PC-9 (cell line): ENCODE results near the gene CCR9. TPM values are rescaled to one million over a fixed set of nuclear protein-coding genes. Genes with fewer than 3 reads are reported as not detected.

ENCODE experiments used
- BruUV-seq: library from RNA; stranded (reverse); fragments of 400-500 nt; replicated peaks from 2 replicates; lab custom pipeline; 2021; lab: Mats Ljungman, UMichigan
- CTCF ChIA-PET: fragments of 300-600 bp; sonication (Branson Sonifier 250); formaldehyde crosslinking; loops from one replicate; lab custom pipeline; 2022; ENCODE audit warnings: antibody characterized with exemption; lab: Charles Lee
- POLR2A ChIA-PET: fragments of 300-600 bp; sonication (Branson Sonifier 250); formaldehyde crosslinking; loops from one replicate; lab custom pipeline; 2022; ENCODE audit warnings: antibody characterized with exemption; ENCODE audit not compliant: unreplicated experiment; lab: Charles Lee
- DNase-seq, 2 experiments: peaks; one replicate each; pipeline versions ENCODE4 v3.0.0 to v3.0.0-alpha.2; 2015 to 2022; ENCODE audit warnings: mixed read lengths in 1 of 2
- H2AFZ ChIP-seq: fragments of 200-600 bp; sonication (generic); 2 replicates; pipeline ENCODE4 v1.8.1; 2017; ENCODE audit warnings: antibody characterized with exemption
- H3F3A ChIP-seq: fragments of 200-600 bp; sonication (generic); 2 replicates; pipeline ENCODE4 v1.8.1; 2017; ENCODE audit warnings: antibody characterized with exemption, mild to moderate bottlenecking, low read depth; ENCODE audit not compliant: insufficient read depth
- H3K27ac ChIP-seq: fragments of 200-600 bp; sonication (generic); 2 replicates; pipeline ENCODE4 v1.6.1; 2016; ENCODE audit warnings: mixed run types
- H3K27me3 ChIP-seq: fragments of 200-600 bp; sonication (generic); 2 replicates; pipeline ENCODE4 v1.6.1; 2016; ENCODE audit warnings: low read depth, mixed run types; ENCODE audit not compliant: insufficient read depth
- H3K36me3 ChIP-seq: fragments of 200-600 bp; sonication (generic); 2 replicates; pipeline ENCODE4 v1.6.1; 2016; ENCODE audit warnings: low read depth, mixed run types
- H3K4me1 ChIP-seq: fragments of 200-600 bp; sonication (generic); replicated peaks from 2 replicates; pipeline ENCODE4 v1.6.1; 2016; ENCODE audit warnings: mixed run types; ENCODE audit not compliant: insufficient read depth
- H3K4me2 ChIP-seq: fragments of 200-600 bp; sonication (generic); 2 replicates; pipeline ENCODE4 v1.6.1; 2017; ENCODE audit warnings: mixed run types
- H3K4me3 ChIP-seq: fragments of 200-600 bp; sonication (generic); 2 replicates; pipeline ENCODE4 v1.6.1; 2016; ENCODE audit warnings: mixed run types
- H3K79me2 ChIP-seq: fragments of 200-600 bp; sonication (generic); 2 replicates; pipeline ENCODE4 v1.6.1; 2017; ENCODE audit warnings: low read depth, mixed run types
- H3K9me2 ChIP-seq: fragments of 200-600 bp; sonication (generic); 2 replicates; pipeline ENCODE4 v1.8.1; 2017; ENCODE audit warnings: mild to moderate bottlenecking; ENCODE audit not compliant: insufficient read depth
- H3K9me3 ChIP-seq: fragments of 200-600 bp; sonication (generic); 2 replicates; pipeline ENCODE4 v1.8.1; 2016; ENCODE audit warnings: low read depth; ENCODE audit not compliant: insufficient read depth
- H4K20me1 ChIP-seq: fragments of 200-600 bp; sonication (generic); 2 replicates; pipeline ENCODE4 v1.8.1; 2017; ENCODE audit not compliant: insufficient read depth
- EZH2 ChIP-seq: fragments of 200-600 bp; sonication (generic); IDR thresholded peaks from 2 replicates; pipeline ENCODE4 v1.8.0; 2017; ENCODE audit warnings: antibody characterized with exemption, low read depth
- intact Hi-C: fragments of 100-400 bp; cut with micrococcal nuclease; formaldehyde crosslinking; loops from one replicate; pipeline ENCODE4 v1.10.0; 2022; ENCODE audit not compliant: unreplicated experiment
- total RNA-seq: library from RNA; stranded (reverse); gene quantifications from 2 replicates; pipeline ENCODE4 v1.2.3, GENCODE V29; 2021
- TF ChIP-seq, protein P1 (sequence below): fragments of 200-600 bp; sonication (generic); conservative IDR thresholded peaks from 2 replicates; pipeline ENCODE4 v1.6.1; 2017; ENCODE audit warnings: mixed run types, antibody characterized with exemption, mild to moderate bottlenecking, moderate library complexity

CCR9 gene
- total RNA-seq, 1 experiment from 2014 or later: not detected

DNA sequence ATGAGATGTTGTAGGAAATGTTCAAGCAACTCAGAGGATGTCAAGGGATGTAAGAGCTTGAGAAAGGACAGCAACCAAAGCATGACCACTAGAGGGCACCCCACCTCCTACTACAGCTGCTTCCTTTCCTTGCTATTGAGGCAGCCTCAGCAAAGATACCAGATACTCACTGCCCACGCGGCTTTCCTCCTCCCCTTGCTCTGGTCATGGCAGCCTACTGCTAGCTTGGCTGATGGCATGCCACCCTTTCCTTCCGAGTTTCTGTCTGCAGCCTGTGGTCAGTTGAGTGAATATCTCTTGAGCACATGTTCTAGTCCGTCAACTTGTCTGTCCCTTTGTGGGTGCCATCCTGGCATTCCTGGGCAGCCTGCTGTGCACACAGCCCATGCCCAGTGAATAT is 52.5 kb downstream of the CCR9 start:
- BruUV-seq: no TSS peak

GRCh38 chr3:45939341-45939771 is 53.0 kb downstream of the CCR9 start:
- Histone ChIP-seq H2AFZ (no peak overlapping the region), H3K9me2 (no peaks in the 10 kb centered on the region), H3K4me3 (no peak overlapping the region), H3K4me2 (no peak overlapping the region), H3K4me1 (peaks cover 8% of the 10 kb centered on the region; the same call in 1 of the 2 replicates), H3F3A (no peaks in the 10 kb centered on the region; the same call in 1 of the 2 replicates), H4K20me1 (no peaks in the 10 kb centered on the region), H3K27ac (no peak overlapping the region), H3K9me3 (no peaks in the 10 kb centered on the region), H3K79me2 (no peaks in the 10 kb centered on the region), H3K27me3 (no peaks in the 10 kb centered on the region), H3K36me3 (peaks cover 8% of the 10 kb centered on the region)
- CTCF ChIA-PET: interaction anchor here (1.0 to 2.2 kb wide), 3 partner anchors 137 to 430 kb away, joined by 4 to 11 read pairs (median 6); no protein-coding TSS in a partner anchor
- POLR2A ChIA-PET: no interaction called here
- no peak for DNase-seq
- TF ChIP-seq, protein P1, sequence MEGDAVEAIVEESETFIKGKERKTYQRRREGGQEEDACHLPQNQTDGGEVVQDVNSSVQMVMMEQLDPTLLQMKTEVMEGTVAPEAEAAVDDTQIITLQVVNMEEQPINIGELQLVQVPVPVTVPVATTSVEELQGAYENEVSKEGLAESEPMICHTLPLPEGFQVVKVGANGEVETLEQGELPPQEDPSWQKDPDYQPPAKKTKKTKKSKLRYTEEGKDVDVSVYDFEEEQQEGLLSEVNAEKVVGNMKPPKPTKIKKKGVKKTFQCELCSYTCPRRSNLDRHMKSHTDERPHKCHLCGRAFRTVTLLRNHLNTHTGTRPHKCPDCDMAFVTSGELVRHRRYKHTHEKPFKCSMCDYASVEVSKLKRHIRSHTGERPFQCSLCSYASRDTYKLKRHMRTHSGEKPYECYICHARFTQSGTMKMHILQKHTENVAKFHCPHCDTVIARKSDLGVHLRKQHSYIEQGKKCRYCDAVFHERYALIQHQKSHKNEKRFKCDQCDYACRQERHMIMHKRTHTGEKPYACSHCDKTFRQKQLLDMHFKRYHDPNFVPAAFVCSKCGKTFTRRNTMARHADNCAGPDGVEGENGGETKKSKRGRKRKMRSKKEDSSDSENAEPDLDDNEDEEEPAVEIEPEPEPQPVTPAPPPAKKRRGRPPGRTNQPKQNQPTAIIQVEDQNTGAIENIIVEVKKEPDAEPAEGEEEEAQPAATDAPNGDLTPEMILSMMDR: no peak
- no peak for TF ChIP-seq EZH2
- intact Hi-C loops: loop anchor here (1.0 to 10.0 kb wide), 4 partner anchors 140 to 905 kb away; no protein-coding TSS in a partner anchor
- BruUV-seq: no TSS peak

More for the DNA sequence above, 52.5 kb downstream of the CCR9 start:
- Histone ChIP-seq H3K27ac (no peak overlapping the region), H3K4me3 (no peak overlapping the region), H4K20me1 (no peaks in the 10 kb centered on the region), H3K9me3 (no peaks in the 10 kb centered on the region), H3K27me3 (no peaks in the 10 kb centered on the region), H3K36me3 (peaks cover 11% of the 10 kb centered on the region), H3K9me2 (no peaks in the 10 kb centered on the region), H3K4me2 (no peak overlapping the region), H3K79me2 (no peaks in the 10 kb centered on the region), H3K4me1 (peaks cover 8% of the 10 kb centered on the region; the same call in 1 of the 2 replicates), H3F3A (no peaks in the 10 kb centered on the region; the same call in 1 of the 2 replicates), H2AFZ (no peak overlapping the region)
- TF ChIP-seq, protein P1: peak; percentile 86
- TF ChIP-seq EZH2: no peak
- ChIA-PET POLR2A (interaction anchor here (0.6 kb wide), 1 partner anchor 271 kb away, joined by 4 read pairs; no protein-coding TSS in a partner anchor), CTCF (interaction anchor here (1.0 to 2.2 kb wide), 3 partner anchors 138 to 430 kb away, joined by 4 to 11 read pairs (median 6); no protein-coding TSS in a partner anchor)
- intact Hi-C loops: loop anchor here (1.0 to 10.0 kb wide), 5 partner anchors 140 to 904 kb away; partner anchors contain the start of gene CCR1
- peak; percentile 73 for DNase-seq

- H3K79me2 ChIP-seq: no peaks in the 10 kb centered on the region
- POLR2A ChIA-PET: interaction anchor here (0.6 kb wide), 1 partner anchor 33 kb away, joined by 4 read pairs; no protein-coding TSS in a partner anchor
- H2AFZ ChIP-seq: no peak overlapping the region
- H3K4me3 ChIP-seq: no peak overlapping the region
- BruUV-seq: no TSS peak
- peaks cover 8% of the 10 kb centered on the region; the same call in 1 of the 2 replicates for H3K4me1 ChIP-seq
- no peaks in the 10 kb centered on the region for H3K9me2 ChIP-seq
- intact Hi-C loops: no loop called here
- H3K27ac ChIP-seq: no peak overlapping the region
- no peak overlapping the region for H3K4me2 ChIP-seq
- no peaks in the 10 kb centered on the region for H3K9me3 ChIP-seq
- CTCF ChIA-PET: interaction anchor here (0.7 to 2.2 kb wide), 4 partner anchors 125 to 223 kb away, joined by 3 to 11 read pairs (median 4); no protein-coding TSS in a partner anchor
- peaks cover 5% of the 10 kb centered on the region for H3K36me3 ChIP-seq
- no peaks in the 10 kb centered on the region for H4K20me1 ChIP-seq
- DNase-seq: peak in 1 of 2 experiments; percentile 55
- no peaks in the 10 kb centered on the region; the same call in 1 of the 2 replicates for H3F3A ChIP-seq
- TF ChIP-seq EZH2: no peak
- TF ChIP-seq, protein P1: no peak
- H3K27me3 ChIP-seq: no peaks in the 10 kb centered on the region
Measured at GRCh38 chr3:45940004-45940780, 53.8 kb downstream of the CCR9 start.
